Smooth muscle cell (in vitro differentiated cells): ENCODE data around the gene EFHC2. TPM values are rescaled to one million over a fixed set of nuclear protein-coding genes. Genes with fewer than 3 reads are reported as not detected.
"Not testable (repeated sequence)": the region's sequence is repeated elsewhere in the genome, so short reads cannot be mapped to it uniquely, and the experiment has no call there.

Source experiments
- DNase-seq: peaks from one replicate; lab custom pipeline; 2025; ENCODE audit not compliant: unreplicated experiment; lab: John Stamatoyannopoulos, UW
- H2AFZ ChIP-seq: fragments of 200-600 bp; sonication (generic); 2 replicates; pipeline ENCODE4 v1.6.0; 2016; ENCODE audit warnings: antibody characterized with exemption, low read depth, mild to moderate bottlenecking
- H3F3A ChIP-seq: fragments of 200-600 bp; sonication (generic); 2 replicates; pipeline ENCODE4 v1.6.0; 2017; ENCODE audit warnings: antibody characterized with exemption, low read depth
- H3K27ac ChIP-seq: fragments of 200-600 bp; sonication (generic); 2 replicates; pipeline ENCODE4 v1.5.1; 2016; ENCODE audit warnings: low read depth, mild to moderate bottlenecking
- H3K27me3 ChIP-seq: fragments of 200-600 bp; sonication (generic); 2 replicates; pipeline ENCODE4 v1.6.1; 2016; ENCODE audit warnings: low read depth, mild to moderate bottlenecking
- H3K36me3 ChIP-seq: fragments of 200-600 bp; sonication (generic); 2 replicates; pipeline ENCODE4 v1.5.1; 2016; ENCODE audit warnings: low read depth
- H3K4me1 ChIP-seq: fragments of 200-600 bp; sonication (generic); 2 replicates; pipeline ENCODE4 v1.5.1; 2016; ENCODE audit warnings: low read depth
- H3K4me2 ChIP-seq: fragments of 200-600 bp; sonication (generic); 2 replicates; pipeline ENCODE4 v1.6.0; 2016; ENCODE audit warnings: mild to moderate bottlenecking
- H3K4me3 ChIP-seq: fragments of 200-600 bp; sonication (generic); 2 replicates; pipeline ENCODE4 v1.5.1; 2016; ENCODE audit warnings: mild to moderate bottlenecking
- H3K79me2 ChIP-seq: fragments of 200-600 bp; sonication (generic); 2 replicates; pipeline ENCODE4 v1.6.0; 2016; ENCODE audit warnings: low read depth, mild to moderate bottlenecking
- H3K9ac ChIP-seq: fragments of 200-600 bp; sonication (generic); 2 replicates; pipeline ENCODE4 v1.6.0; 2016; ENCODE audit warnings: low read depth
- H3K9me3 ChIP-seq: fragments of 200-600 bp; sonication (generic); replicated peaks from 2 replicates; pipeline ENCODE4 v1.5.1; 2016; ENCODE audit warnings: low read depth
- H4K20me1 ChIP-seq: fragments of 200-600 bp; sonication (generic); 2 replicates; pipeline ENCODE4 v1.6.0; 2016; ENCODE audit warnings: low read depth
- WGBS: methylation state at CpG from one replicate; pipeline ENCODE4 v1.1.7; 2016; ENCODE audit warnings: low lambda C conversion rate; 5-methylcytosine and 5-hydroxymethylcytosine counted together
- polyA plus RNA-seq: library from polyadenylated mRNA; unstranded; fragments of >200 nt; fragmentation: Nextera tagmentation; extraction: Ambion mirVana; gene quantifications from 2 replicates; pipeline ENCODE4 v1.2.1, GENCODE V29; 2016
- total RNA-seq: library from RNA; depleted of rRNA; stranded (reverse); fragments of >200 nt; gene quantifications from 2 replicates; pipeline ENCODE4 v1.2.3, GENCODE V29; 2014
- TF ChIP-seq, protein P1 (sequence below): fragments of 200-600 bp; sonication (generic); IDR thresholded peaks from 2 replicates; pipeline ENCODE4 v1.5.1; 2017; ENCODE audit warnings: borderline replicate concordance, mild to moderate bottlenecking, antibody characterized with exemption; ENCODE audit not compliant: insufficient read depth, poor library complexity, severe bottlenecking

The EFHC2 gene
- total and polyA plus RNA-seq, 2 experiments from 2014 or later = 2.3 to 3.5 TPM

DNA sequence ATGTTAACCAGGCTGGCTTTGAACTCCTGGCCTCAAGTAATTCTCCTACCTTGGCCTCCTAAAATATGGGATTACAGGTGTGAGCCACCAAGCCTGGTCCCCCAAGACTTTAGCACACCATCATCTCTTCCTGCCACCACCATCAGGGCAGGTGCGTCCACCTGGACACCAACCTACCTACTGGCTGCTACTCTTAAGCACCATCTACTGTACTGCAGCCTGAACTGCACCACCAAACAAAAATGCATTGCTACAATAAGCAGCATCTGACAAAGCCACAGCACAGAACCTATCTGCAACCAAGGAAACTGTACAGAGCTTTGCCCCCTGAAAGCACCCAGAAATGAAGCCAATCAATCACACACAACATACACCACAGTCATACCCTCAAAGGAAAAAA, 139.7 kb downstream of the EFHC2 start:
- TF ChIP-seq, protein P1, sequence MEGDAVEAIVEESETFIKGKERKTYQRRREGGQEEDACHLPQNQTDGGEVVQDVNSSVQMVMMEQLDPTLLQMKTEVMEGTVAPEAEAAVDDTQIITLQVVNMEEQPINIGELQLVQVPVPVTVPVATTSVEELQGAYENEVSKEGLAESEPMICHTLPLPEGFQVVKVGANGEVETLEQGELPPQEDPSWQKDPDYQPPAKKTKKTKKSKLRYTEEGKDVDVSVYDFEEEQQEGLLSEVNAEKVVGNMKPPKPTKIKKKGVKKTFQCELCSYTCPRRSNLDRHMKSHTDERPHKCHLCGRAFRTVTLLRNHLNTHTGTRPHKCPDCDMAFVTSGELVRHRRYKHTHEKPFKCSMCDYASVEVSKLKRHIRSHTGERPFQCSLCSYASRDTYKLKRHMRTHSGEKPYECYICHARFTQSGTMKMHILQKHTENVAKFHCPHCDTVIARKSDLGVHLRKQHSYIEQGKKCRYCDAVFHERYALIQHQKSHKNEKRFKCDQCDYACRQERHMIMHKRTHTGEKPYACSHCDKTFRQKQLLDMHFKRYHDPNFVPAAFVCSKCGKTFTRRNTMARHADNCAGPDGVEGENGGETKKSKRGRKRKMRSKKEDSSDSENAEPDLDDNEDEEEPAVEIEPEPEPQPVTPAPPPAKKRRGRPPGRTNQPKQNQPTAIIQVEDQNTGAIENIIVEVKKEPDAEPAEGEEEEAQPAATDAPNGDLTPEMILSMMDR = no peak
- Histone ChIP-seq H3K36me3 (no peaks in the 10 kb centered on the region), H3K9ac (no peak overlapping the region), H3K4me1 (no peaks in the 10 kb centered on the region), H4K20me1 (no peaks in the 10 kb centered on the region), H3K4me3 (no peak overlapping the region), H3K27ac (no peak overlapping the region), H3F3A (no peaks in the 10 kb centered on the region), H3K27me3 (no peaks in the 10 kb centered on the region), H3K79me2 (no peaks in the 10 kb centered on the region), H3K4me2 (no peak overlapping the region), H3K9me3 (no peaks in the 10 kb centered on the region), H2AFZ (no peak overlapping the region)
- 65% methylated on average over 1 of the region's 1 CpG for WGBS
- DNase-seq = no peak

DNA sequence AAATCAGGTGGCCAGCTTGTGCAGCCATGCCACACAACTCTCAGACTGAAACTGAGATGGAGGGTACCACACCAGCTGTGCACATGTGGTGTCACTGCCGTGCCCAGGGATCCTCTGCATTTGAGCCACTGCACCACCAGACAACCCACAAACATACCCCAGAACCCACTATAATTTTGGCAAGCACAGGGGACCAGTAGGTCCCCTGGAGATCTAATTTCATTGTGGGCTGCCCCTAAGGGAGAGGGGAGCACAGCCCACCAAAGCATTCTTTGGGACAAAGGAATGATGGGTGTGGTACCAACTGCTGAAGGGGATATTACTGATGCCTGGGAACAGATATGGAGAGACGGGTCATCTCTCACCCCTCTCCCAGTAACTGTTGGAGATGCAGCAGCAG, 140.9 kb downstream of the EFHC2 start:
- H3K4me2 ChIP-seq = no peak overlapping the region
- WGBS = 80% methylated on average over 2 of the region's 2 CpGs
- no peaks in the 10 kb centered on the region for H3K27me3 ChIP-seq
- H3K4me1 ChIP-seq = no peaks in the 10 kb centered on the region
- H3K27ac ChIP-seq = no peak overlapping the region
- no peak for DNase-seq
- no peak overlapping the region for H3K9ac ChIP-seq
- no peaks in the 10 kb centered on the region for H3K36me3 ChIP-seq
- no peak overlapping the region for H3K4me3 ChIP-seq
- H3K9me3 ChIP-seq = no peaks in the 10 kb centered on the region
- no peaks in the 10 kb centered on the region for H4K20me1 ChIP-seq
- no peaks in the 10 kb centered on the region for H3F3A ChIP-seq
- H3K79me2 ChIP-seq = no peaks in the 10 kb centered on the region
- H2AFZ ChIP-seq = no peak overlapping the region
- TF ChIP-seq, protein P1 = no peak

- H3F3A ChIP-seq = no peaks in the 10 kb centered on the region
- no peak overlapping the region for H3K9ac ChIP-seq
- no peaks in the 10 kb centered on the region for H3K4me1 ChIP-seq
- H3K36me3 ChIP-seq = no peaks in the 10 kb centered on the region
- no peaks in the 10 kb centered on the region for H4K20me1 ChIP-seq
- H3K79me2 ChIP-seq = no peaks in the 10 kb centered on the region
- no peak overlapping the region for H3K27ac ChIP-seq
- H3K27me3 ChIP-seq = no peaks in the 10 kb centered on the region
- no peak overlapping the region for H3K4me3 ChIP-seq
- DNase-seq = no peak
- no peak overlapping the region for H3K4me2 ChIP-seq
- TF ChIP-seq, protein P1 = no peak
- 79% methylated on average over 2 of the region's 2 CpGs for WGBS
- H3K9me3 ChIP-seq = no peaks in the 10 kb centered on the region
- H2AFZ ChIP-seq = no peak overlapping the region
Measured at GRCh38 chrX:44189116-44189515, 154.4 kb downstream of the EFHC2 start.

DNA sequence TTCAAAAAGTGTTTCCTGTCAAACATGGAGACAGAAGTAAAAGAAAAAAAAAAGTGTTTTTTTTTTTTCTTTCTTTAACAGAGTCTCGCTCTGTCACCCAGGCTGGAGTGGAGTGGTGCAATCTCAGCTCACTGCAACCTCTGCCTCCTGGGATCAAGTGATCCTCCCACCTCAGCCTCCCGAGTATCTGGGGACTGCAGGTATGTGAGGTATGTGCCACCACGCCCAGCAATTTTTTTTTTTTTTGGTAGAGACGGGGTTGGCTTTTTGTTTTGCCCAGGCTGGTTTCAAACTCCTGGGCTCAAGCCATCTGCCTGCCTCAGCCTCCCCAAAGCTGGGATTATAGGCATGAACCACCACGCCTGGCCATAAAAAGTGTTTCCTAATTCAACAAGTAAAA, 155.6 kb downstream of the EFHC2 start:
- H3K36me3 ChIP-seq, H2AFZ ChIP-seq, H3K9me3 ChIP-seq, DNase-seq, H3K4me2 ChIP-seq, H4K20me1 ChIP-seq, H3K4me1 ChIP-seq, H3K4me3 ChIP-seq, H3F3A ChIP-seq, H3K27ac ChIP-seq, H3K27me3 ChIP-seq, H3K9ac ChIP-seq, H3K79me2 ChIP-seq: not testable (repeated sequence)
- WGBS = 69% methylated on average over 5 of the region's 5 CpGs
